Stimulated activated CD8-positive, alpha-beta memory T cell treated with anti-CD3 and anti-CD28 coated beads, Interleukin-12 subunit alpha, Interleukin-12 subunit beta, amount 100 ng/mL, for 1 hour (primary cell): ENCODE results near the gene MS4A4E.
"Not testable (repeated sequence)": the region's sequence is repeated elsewhere in the genome, so short reads cannot be mapped to it uniquely, and the experiment has no call there.

ENCODE experiments used
- DNase-seq: peaks from one replicate; pipeline ENCODE4 v3.0.0-alpha.2; 2020; ENCODE audit warnings: low read depth

MS4A4E gene

DNA sequence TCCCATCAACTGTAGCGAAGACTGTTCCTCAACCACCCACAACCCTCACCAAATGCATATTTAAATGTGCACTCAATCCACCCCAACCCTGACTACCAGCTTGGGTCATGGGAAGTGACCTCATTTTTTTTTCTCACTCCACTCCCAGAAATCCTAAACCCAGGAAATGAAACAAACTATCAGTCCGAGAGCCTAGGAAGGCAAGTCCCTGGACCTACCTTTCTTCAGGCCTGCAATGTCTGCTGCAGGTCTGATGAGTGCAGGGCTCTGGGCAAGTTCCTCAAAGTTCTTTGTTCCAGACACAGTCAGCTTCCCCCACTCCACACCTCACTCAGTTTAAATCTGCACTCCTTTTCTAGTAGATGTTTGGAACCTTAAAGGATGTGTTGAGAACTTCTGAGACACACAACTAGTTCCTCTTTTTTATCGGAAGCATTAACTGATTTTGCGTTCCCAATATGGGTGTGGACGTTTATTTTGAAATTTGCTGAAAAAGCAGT lies at the start of gene MS4A4E:
TSS of gene MS4A4E (minus strand) at position 398 of the 500 bp plus-strand sequence. CDS start 13,082 bp downstream, outside the sequence.
- DNase-seq: no peak

DNA sequence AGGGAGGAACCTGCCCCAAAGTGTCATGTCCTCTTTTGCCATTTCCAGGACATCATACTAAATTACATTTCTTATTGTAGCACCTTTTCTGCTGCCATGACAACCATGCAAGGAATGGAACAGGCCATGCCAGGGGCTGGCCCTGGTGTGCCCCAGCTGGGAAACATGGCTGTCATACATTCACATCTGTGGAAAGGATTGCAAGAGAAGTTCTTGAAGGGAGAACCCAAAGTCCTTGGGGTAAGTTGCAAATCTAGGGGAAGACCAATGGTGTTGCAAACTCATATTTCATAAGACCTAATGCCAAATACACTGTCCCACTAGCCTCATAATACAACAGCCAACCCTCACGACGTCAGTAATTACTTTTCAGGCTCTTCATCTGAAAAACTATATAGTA lies 49.2 kb upstream of the MS4A4E start:
- DNase-seq: no peak

DNA sequence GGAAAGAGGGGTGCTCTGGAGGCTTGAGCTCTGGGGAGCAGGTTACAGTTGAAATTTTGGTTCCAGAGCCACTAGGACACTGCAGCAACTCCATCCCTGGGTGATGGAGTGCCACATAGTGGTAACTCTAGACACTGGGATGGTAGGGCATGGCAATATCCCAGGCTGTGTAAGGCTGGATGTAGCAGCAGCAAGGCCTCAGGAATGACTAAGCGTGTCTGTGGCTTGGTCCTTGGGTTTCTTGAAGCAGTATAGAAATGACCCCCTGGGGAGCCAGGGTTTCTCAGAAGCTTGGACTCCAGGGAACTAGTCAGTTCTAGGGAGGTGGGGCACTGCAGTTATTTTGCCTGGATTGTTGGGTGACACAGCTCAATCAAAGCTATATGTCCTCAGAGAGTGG lies 45.6 kb upstream of the MS4A4E start:
- no peak for DNase-seq

DNA sequence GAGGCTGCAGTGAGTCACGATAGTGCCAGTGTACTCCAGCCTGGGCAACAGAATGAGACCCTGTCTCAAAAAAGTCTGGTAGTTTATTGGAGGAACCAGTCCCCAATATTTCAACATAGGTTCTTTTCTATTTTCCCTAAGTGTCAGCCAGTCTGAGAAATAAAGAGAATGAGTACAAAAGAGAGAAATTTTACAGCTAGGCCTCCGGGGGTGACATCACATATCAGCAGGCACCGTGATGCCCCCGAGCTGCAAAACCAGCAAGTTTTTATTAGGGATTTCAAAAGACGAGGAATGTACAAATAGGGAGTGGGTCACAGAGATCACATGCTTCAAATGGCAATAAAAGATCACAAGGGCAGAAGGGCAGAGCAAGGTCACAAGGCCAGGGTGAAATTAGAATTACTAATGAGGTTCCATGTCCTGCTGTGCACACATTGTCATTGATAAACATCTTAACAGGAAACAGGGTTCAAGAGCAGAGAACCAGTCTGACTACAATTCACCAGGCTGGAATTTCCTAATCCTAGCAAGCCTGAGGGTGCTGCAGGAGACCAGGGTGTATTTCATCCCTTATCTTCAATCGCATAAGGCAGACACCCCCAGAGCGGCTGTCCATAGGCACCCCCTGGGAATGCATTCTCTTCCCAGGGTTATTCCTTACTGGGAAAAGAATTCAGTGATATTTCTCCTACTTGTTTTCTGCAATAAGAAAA lies 42.6 kb upstream of the MS4A4E start:
- DNase-seq: not testable (repeated sequence)

DNA sequence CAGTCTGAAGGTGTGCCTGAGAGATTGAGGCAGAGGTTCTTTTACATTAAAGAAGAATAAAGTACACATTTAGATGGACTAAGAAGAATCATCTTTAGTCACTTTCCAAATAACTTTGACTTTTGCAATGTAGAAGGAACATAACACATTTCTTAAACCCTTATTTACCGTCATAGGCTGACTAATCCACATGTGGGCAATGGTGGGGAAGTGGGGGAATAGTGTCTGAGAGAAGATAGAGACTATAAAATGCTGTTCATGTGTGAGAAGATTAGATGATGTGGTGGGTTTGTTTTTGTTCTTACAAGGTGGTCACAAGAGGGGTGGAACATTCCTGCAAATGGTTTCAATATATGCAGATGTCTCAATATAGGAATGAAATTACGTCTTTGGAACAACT lies 39.3 kb upstream of the MS4A4E start:
- no peak for DNase-seq

DNA sequence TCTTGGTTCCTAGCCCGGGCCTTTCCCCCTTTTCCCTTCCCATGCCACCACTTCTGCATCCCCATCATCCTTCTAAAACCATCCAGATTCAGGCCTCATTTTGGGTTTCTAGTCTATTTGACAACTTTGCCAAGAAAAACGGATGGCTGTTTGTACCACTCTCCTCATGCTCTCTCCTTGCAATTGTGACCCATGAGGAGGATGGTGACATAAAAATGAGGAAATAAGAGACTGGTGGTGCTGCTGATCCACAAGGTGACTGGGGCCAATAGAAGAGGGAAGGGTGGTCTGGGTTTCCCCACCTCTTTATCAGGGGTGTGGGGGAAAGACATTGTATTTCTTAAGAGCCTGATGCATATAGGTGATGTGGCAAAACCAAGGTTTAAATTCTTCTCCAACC lies 38.5 kb upstream of the MS4A4E start:
- DNase-seq: no peak

DNA sequence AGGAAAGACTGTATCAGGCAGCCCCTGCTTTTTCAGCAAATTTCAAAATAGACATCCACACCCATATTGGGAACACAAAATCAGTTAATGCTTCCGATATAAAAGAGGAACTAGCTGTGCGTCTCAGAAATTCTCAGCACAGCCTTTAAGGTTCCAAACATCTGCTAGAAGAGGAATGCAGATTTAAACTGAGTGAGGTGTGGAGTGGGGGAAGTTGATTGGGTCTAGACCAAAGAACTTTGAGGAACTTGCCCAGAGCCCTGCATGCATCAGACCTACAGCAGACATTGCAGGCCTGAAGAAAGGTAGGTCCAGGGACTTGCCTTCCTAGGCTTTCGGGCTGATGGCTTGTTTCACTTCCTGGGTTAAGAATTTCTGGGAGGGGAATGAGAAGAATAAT lies 37.5 kb upstream of the MS4A4E start, which contains the start of gene MS4A4A:
TSS of gene MS4A4A (plus strand) at position 255 of the 400 bp plus-strand sequence. CDS start at position 265, 10 bp downstream.
- DNase-seq: no peak

DNA sequence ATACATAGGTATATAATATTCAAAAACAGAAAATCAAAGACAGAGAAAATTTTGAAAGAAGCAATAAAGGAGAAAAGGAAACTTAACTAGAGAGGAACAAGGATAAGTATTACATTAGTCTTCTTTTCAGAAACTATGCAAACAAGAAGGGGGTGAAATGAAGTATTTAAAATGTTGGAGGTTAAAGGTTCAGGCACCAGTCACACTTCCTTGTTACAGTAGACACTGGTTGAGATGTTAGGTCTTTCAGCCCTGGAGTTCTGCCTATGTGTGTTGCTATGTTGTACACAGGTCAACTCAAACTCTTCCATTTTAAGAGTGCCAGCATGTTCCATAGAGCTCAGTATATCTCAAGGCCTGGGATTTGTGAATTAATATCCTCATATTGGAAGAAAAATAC lies 31.5 kb upstream of the MS4A4E start:
- no peak for DNase-seq

DNA sequence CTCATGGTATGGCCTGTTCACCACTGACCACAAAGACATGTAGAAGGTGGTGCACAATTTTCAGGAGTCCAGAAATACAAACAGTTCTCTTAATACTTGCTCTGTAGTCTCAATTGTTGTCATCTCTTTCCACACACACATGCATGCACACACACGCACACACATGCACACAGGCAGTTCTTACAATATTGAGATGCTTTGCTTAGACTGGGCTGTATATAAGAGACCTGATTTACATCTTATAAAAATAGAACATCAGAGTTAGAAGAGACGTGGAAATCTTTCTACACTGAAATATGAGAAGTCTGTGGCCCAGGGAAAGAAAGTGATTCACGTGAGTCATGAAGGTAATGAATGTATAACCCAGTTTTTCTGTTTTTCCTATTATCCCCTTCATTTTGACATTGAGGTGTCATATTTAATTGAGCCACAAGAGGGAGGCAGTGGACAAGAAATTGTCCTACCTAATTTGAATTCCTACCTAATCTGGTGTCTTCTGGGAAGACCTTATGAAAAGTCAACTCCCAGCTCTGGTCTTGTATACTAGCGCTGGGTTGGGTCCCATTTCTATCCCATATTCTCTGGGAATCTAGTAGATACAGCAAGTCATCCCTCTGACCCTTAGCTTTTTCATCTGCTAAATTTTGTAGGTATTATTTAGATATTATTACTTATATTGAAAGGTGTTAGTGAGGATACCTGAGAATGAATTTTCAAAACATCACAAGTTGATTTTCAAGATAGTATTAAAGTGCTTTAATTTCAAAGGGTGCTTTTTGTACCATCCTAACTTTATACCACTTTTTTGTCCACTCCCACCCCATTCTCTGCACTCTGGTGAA lies 22.7 kb upstream of the MS4A4E start:
- DNase-seq: no peak

DNA sequence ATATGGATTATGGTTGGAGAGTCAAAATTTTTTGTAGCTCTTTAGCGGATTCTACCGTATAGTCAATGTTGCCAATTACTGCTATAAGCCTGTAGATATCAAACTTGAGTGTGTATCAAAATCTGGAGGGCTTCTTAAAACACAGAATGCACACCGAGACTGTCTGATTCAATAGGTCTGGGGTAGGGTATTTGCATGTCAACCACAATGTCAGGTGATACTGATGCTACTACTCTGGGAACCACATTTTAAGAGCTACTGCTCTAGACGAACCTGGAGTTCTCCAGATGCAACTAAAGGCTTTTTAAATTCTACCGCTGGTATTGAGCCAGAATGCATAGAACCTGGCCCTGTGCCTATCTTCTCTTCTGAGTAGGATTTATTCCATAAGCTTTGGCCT lies 21.7 kb upstream of the MS4A4E start:
- DNase-seq: no peak

DNA sequence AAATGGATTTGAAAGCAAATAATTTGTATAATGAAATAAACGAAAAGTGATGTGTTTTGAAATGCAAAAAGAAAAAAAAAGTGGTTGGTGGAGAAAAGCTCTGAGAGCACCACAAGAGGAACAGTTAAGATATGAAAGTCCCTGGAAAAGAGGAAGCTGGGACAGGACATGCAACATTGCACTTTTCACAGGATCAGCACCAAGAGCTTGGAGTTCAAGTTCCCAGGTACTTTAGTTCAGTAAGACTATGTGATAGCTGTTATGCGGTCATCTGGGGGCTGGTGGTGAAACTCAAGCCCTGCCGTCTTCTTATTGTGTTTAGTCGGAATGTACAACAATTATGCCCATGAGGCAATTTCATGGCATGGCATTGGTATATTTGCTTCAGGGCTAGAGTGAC lies 20.5 kb upstream of the MS4A4E start:
- no peak for DNase-seq

DNA sequence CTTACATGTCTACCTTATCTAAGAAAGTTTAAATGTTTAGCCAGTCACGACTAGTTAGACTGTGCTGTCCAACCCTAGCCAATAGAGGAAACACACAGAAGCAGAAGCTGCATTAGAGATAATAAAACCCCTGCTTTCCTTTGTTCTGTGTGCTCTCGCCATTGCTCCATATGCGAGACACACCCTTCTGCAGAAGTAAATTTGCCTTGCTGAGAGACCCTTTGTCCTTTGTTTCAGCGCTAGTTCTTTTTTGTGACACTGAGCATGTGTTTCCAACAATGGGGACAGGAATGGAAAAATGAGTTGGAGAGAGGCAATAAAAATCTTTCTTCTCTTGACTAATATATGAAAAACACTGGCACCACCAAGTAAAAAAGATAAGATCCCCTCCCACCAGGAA lies 18.1 kb upstream of the MS4A4E start:
- no peak for DNase-seq

DNA sequence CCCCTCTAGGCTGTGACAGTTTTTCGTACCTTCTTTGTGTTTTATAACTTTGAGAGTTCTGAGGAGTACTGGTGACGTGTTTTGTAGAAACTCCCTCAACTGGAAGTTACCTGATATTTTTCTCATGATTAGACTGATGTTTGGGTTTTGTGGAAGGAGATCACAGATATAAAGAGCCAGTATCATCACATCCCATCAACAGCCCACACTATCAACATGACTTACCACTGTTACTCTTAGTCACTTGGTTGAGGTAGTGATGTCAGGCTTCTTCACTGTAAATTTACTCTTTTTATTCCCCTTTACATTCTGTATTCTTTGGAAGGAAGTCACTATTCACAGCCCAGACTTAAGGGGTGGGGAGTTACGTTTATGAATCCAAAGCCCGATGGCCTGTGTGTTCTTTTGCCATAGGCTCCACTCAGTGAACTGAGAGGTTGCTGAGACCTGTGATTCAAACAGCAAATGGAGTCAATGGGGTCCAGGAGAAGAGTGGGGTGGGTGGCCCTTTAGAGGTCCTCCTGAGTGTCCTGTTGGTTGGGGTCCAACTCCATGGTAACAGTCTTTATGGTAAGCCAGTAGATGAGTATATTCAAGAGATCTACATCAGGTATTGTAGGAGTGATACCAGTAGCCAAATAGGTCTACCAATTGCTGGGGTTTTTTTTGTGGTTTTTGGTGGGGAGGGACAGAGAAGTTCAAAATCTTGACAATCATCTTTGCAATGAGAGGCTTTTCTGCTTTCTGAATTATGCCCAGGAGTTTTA lies 15.2 kb upstream of the MS4A4E start:
- no peak for DNase-seq

DNA sequence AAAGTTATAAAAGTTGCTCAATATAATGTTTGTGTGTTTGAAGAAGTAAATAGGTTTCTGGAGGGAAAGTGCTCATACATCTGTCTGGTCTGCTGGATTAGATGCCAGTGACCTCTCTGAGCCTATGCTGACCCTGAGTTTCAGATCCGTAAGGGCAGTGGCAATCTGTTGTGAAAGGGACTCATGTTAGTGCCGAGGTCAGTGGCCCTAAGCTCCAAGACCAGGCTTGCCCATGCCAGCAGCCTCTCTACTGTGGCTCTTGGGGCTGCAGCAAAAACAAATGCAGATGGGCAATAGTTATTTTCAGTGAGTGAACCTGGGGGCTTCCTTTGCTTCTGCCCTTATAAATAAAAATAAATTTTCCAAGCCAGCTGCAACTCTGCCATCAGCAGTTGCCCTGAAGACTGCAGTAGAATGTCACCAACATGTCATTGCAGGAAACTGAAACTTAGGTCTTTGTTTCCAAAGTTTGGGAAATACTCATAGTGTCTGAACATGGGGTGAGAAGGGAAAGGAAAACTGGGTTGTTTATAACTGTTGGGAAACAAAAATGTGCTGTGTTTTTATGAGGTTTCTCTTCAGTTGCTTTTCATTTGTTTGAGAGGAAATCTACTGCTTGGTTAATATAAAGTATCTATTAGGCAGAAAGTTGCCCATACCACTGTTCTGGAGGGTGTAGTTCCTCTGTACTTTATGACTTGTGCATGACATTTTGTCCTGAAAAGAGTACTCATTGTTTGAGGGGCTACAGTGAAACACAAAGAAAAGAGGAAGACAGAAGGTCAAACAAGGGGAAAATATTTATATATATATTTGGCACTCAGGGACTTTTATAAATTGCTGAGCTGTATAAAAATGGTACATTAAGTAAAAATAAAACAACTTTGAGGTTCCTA lies 9.5 kb upstream of the MS4A4E start:
- no peak for DNase-seq

DNA sequence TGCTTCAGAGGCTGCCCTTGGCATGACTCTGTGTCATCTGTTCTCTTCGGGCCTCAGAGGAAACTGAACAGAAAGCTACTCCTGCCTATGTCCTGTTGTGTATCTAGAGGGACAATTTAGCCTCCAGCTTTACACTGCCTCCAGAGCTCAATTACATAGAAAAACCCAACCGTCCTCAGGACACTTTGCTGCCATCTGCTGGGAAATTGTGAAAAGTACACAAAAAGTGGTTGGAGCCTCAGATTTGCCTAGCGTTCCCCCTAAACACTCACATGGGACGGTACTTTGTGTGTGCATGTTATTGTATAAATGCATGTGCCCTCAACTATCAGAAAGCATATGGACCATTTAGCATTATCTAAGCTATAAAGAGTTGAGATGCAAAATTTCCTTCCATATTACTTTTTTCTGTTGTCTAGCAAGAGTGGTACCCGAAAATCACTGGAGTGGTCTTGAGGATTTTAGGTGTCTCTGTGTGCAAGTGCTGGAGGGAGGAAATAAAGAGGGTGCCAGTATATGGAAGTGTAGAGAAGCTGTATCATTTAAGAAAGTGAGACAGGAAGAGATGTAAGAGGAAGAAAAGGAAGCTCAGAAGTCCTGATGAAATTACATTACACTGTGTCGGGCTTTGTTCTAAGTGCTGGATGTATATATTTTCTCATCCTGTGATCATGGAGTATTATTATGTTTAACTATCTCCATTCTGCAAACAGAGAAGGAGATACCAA lies 8.7 kb upstream of the MS4A4E start:
- no peak for DNase-seq

DNA sequence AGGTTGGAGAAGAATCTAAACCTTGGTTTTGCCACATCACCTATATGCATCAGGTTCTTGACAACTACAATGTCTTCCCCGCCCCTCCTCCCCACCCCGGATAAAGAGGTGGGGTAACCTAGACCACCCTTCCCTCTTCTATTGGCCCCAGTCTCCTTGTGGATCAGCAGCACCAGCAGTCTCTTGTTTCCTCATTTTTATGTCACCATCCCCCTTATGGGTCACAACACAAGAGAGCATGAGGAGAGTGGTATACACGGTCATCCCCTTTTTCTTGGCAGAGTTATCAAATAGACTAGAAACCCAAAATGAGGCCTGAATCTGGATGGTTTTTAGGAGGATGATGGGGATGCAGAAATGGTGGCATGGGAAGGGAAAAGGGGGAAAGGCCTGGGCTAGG lies 1.2 kb downstream of the MS4A4E start:
- no peak for DNase-seq

DNA sequence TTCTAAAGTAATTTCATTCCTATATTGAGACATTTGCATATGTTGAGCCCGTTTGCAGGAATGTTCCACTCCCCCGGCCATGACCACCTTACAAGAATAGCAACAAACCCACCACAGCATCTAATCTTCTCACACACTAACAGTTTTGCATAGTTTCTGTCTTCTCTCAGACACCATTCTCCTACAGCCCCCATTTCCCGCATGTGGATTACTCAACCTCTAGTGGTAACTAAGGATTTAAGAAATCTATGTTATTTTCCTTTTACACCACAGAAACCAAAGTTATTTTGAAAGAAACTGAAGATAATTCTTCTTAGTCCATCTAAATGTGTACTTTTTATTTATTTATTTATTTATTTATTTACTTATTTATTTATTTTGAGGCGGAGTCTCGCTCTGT lies 2.3 kb downstream of the MS4A4E start:
- no peak for DNase-seq

DNA sequence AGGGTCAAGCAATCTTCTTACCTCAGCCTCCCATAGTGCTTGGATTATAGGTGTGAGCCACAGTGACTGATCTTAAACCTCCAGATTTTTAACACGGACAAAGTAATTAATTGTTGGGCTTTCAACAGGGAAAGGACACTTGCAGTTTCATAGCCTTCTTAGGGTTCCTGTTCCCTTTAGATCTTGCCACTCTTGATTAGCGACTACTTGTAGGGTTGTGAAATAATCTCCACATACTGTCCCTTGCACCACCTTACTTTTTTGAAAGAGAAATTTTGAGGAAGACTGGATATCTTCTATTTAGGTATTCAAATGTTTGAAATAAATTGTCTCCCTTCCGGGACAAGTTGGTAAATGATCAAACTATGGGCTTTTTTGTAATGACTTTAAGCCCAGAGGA lies 7.6 kb downstream of the MS4A4E start:
- no peak for DNase-seq

DNA sequence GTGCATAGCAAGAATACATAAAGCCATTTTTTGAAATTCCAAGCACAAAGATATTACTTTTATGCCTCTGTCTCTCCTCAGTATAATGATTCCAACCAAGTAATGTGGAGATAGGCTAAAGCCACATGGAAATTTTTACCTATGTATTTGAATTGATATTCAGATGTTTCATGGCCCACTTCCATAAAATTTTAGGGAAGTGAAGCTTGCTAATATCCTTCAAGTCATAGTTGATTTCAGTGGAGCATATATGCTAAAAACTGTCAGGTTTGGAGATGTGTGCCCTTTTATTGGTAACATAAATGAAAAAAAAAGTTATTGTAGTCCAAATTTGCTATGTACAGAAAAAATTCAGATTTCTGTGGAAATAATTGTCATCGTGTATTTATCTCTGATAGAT lies 12.3 kb downstream of the MS4A4E start:
- DNase-seq: no peak

DNA sequence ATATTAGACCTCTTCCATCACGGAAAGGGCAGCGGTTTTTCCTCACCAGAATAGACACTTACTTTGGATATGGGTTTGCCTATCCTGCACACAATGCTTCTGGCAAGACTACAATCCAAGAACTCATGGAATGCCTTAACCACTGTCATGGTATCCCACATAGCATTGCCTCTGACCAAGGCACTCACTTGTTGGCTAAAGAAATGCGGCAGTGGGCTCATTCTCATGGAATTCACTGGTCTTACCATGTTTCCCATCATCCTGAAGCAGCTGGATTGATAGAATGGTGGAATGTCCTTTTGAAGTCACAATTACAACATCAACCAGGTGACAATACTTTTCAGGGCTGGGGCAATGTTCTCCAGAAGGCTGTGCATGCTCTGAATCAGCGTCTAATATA lies 20.8 kb downstream of the MS4A4E start:
- no peak for DNase-seq

DNA sequence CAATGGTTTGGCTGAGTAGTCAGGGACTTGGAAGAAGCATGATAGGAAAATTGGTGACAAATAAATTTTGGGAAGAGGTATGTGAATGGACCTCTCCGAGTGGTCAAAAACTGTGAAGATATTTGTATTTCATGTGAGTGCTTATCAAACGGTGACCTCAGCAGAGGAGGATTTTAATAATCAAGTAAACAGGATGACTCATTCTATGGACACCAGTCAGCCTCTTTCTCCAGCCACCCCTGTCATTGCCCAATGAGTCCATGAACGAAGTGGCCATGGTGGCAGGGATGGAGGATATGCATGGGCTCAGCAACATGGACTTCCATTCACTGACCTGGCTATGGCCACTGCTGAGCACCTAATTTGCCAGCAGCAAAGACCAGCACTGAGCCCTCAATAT lies 21.2 kb downstream of the MS4A4E start:
- DNase-seq: no peak
